ENCODE results near the gene SCAANT1. TPM values are rescaled to one million over a fixed set of nuclear protein-coding genes. Genes with fewer than 3 reads are reported as not detected.

SCAANT1 gene
- total and polyA plus RNA-seq, 4 donors = not detected

GRCh38 chr3:63959146-63959545 is 47.0 kb upstream of the SCAANT1 start:
- 77% methylated on average over 3 of the region's 3 CpGs for WGBS
- no peak for TF ChIP-seq YY1 (IDR thresholded peaks at IDR 0.05)
- no peak for TF ChIP-seq NR2F2 (IDR thresholded peaks at IDR 0.05)
- no peak for TF ChIP-seq GABPA (IDR thresholded peaks at IDR 0.05 in 1 of 2, conservative IDR thresholded peaks at IDR 0.05 in 1 of 2)
- no peak for TF ChIP-seq FOXA1 (IDR thresholded peaks at IDR 0.05)
- TF ChIP-seq, protein P1, sequence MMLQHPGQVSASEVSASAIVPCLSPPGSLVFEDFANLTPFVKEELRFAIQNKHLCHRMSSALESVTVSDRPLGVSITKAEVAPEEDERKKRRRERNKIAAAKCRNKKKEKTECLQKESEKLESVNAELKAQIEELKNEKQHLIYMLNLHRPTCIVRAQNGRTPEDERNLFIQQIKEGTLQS (IDR thresholded peaks at IDR 0.05) = no peak
- TF ChIP-seq, protein P2, sequence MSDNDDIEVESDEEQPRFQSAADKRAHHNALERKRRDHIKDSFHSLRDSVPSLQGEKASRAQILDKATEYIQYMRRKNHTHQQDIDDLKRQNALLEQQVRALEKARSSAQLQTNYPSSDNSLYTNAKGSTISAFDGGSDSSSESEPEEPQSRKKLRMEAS (IDR thresholded peaks at IDR 0.05) = no peak
- TF ChIP-seq RAD21 (IDR thresholded peaks at IDR 0.05) = no peak
- no peak for TF ChIP-seq CTCF (IDR thresholded peaks at IDR 0.05; ENCODE audit: low read depth, low read length, missing input control)
- no peak for TF ChIP-seq ZBTB33 (IDR thresholded peaks at IDR 0.05)
- TF ChIP-seq TAF1 (conservative IDR thresholded peaks at IDR 0.05) = no peak
- no peak for TF ChIP-seq RXRA (IDR thresholded peaks at IDR 0.05)
- no peaks in the 10 kb centered on the region for H3K27me3 ChIP-seq (ENCODE audit: control insufficient read depth in 4 of 4, insufficient read depth in 4 of 4, low read length in 3 of 4)
- no peak overlapping the region for H3K4me3 ChIP-seq (ENCODE audit: low read depth in 1 of 3, low read length in 3 of 3)
- no peak overlapping the region for H3K27ac ChIP-seq (ENCODE audit: low read depth in 1 of 2, low read length in 2 of 2)
- H3K4me1 ChIP-seq (ENCODE audit: control insufficient read depth in 4 of 4, insufficient read depth in 4 of 4, low read length in 3 of 4) = peaks cover 6 to 14% (median 11%) of the 10 kb centered on the region in 4 donors
- no peak overlapping the region for H3K9ac ChIP-seq (ENCODE audit: low read depth in 1 of 2, low read length in 2 of 2)
- H3K36me3 ChIP-seq (ENCODE audit: control insufficient read depth in 4 of 4, insufficient read depth in 3 of 4, low read depth in 1 of 4, low read length in 3 of 4) = peaks cover 0 to 3% (median 0%) of the 10 kb centered on the region in 4 donors
- no peaks in the 10 kb centered on the region for H3K9me3 ChIP-seq (ENCODE audit: control insufficient read depth in 4 of 4, low read length in 3 of 4)
- DNase-seq (ENCODE audit: low spot score) = no peak

DNA sequence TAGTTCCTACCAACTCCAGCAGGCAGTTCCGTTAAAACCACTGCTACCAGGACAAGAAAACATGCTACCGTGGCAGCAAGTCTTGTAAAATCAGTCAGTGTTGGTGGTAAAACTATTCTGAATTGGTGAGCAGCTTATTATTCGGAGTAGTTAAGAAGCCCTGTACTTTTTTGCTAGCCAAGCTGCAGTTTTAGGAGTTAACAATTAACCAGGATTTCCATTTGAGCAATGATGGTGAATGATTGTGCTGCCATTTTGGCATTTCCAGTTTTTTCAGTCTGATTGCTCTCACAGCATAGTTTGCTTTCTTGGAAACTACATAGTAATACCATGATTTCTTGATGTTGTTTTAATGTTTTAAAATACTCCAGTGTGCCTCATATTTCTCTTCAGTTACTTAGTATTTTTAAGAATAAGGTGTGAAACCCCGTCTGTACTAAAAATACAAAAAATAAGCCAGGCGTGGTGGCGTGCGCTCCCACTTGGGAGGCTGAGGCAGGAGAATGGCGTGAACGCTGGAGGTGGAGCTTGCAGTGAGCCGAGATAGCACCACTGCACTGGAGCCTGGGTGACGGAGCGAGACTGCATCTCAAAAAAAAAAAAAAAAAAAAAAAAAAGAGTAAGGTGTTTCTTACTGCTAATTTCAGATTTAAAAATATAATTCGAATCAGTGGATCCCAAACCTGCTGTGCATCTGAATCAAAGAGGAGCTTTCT is 43.8 kb upstream of the SCAANT1 start:
- peaks cover 2 to 5% (median 3%) of the 10 kb centered on the region in 4 donors for H3K36me3 ChIP-seq (ENCODE audit: control insufficient read depth in 4 of 4, insufficient read depth in 3 of 4, low read depth in 1 of 4, low read length in 3 of 4)
- no peaks in the 10 kb centered on the region for H3K27me3 ChIP-seq (ENCODE audit: control insufficient read depth in 4 of 4, insufficient read depth in 4 of 4, low read length in 3 of 4)
- no peak for TF ChIP-seq RXRA (IDR thresholded peaks at IDR 0.05)
- no peak for TF ChIP-seq ZBTB33 (IDR thresholded peaks at IDR 0.05)
- no peak for TF ChIP-seq FOXA1 (IDR thresholded peaks at IDR 0.05)
- TF ChIP-seq YY1 (IDR thresholded peaks at IDR 0.05) = peak; percentile 93
- TF ChIP-seq, protein P1 (IDR thresholded peaks at IDR 0.05) = no peak
- no peak for TF ChIP-seq HNF4A (conservative IDR thresholded peaks at IDR 0.05)
- DNase-seq (ENCODE audit: low spot score) = no peak
- H3K4me3 ChIP-seq (ENCODE audit: low read depth in 1 of 3, low read length in 3 of 3) = no peak overlapping the region
- H3K9me3 ChIP-seq (ENCODE audit: control insufficient read depth in 4 of 4, low read length in 3 of 4) = no peaks in the 10 kb centered on the region
- peaks cover 4 to 17% (median 10%) of the 10 kb centered on the region in 4 donors for H3K4me1 ChIP-seq (ENCODE audit: control insufficient read depth in 4 of 4, insufficient read depth in 4 of 4, low read length in 3 of 4)
- H3K27ac ChIP-seq (ENCODE audit: low read depth in 1 of 2, low read length in 2 of 2) = no peak overlapping the region
- WGBS = 87% methylated on average over 13 of the region's 13 CpGs
- H3K9ac ChIP-seq (ENCODE audit: low read depth in 1 of 2, low read length in 2 of 2) = no peak overlapping the region

Data from liver (tissue), 9 donors.